SK-N-SH (cell line): ENCODE measurements around the gene TRPV6.

ENCODE experiments used
- CHD2 ChIP-seq: fragments of 150-350 bp; IDR thresholded peaks from 2 replicates; pipeline ENCODE4 v1.6.1; 2018; ENCODE audit warnings: low read length; ENCODE audit not compliant: partially characterized antibody
- GATA2 ChIP-seq: sonication (generic); formaldehyde crosslinking; IDR thresholded peaks from 2 replicates; pipeline ENCODE4 v1.5.0; 2020; ENCODE audit warnings: mild to moderate bottlenecking, missing genetic modification reagents
- TF ChIP-seq, protein P1 (sequence below): fragments of 200-600 bp; sonication (generic); IDR thresholded peaks from 2 replicates; pipeline ENCODE4 v1.6.1; 2017; ENCODE audit warnings: antibody characterized with exemption, mild to moderate bottlenecking, moderate library complexity

DNA sequence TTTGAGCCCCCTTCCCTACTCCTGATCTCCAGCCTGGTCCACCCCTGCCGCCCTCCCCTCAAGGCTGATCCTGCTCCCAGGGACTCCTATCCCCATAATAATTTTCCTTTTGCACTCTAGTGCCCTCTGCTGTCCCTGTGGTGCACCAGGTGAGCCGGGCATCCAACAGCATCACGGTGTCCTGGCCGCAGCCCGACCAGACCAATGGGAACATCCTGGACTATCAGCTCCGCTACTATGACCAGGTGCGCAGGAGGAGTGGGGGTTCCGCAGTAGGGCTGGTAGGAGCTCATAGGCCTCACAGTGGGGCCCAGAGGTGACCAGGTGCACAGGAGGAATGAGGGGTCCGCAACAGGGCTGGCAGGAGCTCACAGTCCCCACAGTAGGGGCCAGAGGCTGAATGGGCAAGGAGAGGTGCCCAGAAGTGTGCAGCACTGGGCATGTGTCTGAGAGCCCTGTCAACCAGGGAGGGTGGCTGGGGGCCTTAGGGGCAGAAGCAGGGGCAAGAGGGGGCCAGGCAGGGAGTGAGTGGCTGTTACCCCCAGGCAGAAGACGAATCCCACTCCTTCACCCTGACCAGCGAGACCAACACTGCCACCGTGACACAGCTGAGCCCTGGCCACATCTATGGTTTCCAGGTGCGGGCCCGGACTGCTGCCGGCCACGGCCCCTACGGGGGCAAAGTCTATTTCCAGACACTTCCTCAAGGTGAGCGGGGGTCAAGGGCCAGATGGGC, 19.0 kb downstream of the TRPV6 start:
- TF ChIP-seq, protein P1, sequence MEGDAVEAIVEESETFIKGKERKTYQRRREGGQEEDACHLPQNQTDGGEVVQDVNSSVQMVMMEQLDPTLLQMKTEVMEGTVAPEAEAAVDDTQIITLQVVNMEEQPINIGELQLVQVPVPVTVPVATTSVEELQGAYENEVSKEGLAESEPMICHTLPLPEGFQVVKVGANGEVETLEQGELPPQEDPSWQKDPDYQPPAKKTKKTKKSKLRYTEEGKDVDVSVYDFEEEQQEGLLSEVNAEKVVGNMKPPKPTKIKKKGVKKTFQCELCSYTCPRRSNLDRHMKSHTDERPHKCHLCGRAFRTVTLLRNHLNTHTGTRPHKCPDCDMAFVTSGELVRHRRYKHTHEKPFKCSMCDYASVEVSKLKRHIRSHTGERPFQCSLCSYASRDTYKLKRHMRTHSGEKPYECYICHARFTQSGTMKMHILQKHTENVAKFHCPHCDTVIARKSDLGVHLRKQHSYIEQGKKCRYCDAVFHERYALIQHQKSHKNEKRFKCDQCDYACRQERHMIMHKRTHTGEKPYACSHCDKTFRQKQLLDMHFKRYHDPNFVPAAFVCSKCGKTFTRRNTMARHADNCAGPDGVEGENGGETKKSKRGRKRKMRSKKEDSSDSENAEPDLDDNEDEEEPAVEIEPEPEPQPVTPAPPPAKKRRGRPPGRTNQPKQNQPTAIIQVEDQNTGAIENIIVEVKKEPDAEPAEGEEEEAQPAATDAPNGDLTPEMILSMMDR, result peak; percentile 77
- no peak for TF ChIP-seq CHD2
- no peak for TF ChIP-seq GATA2
